BJ (cell line): ENCODE measurements around the gene CCDC160. TPM values are rescaled to one million over a fixed set of nuclear protein-coding genes. Genes with fewer than 3 reads are reported as not detected.
A peak's percentile ranks its signal among the peaks of the same experiment; 100 is the strongest.

Source experiments
- CTCF ChIA-PET: fragments of 350-600 bp; formaldehyde crosslinking; extraction: SDS; loops from one replicate; lab custom pipeline; 2021; ENCODE audit warnings: antibody characterized with exemption, inconsistent platforms; lab: Yijun Ruan, JAX
- POLR2A ChIA-PET: fragments of 300-600 bp; sonication (Branson Sonifier 250); formaldehyde crosslinking; extraction: SDS; loops from one replicate; lab custom pipeline; 2021; ENCODE audit warnings: antibody characterized with exemption; lab: Charles Lee
- DNase-seq: peaks from one replicate; pipeline ENCODE4 v3.0.0-alpha.2; 2011; ENCODE audit warnings: low read depth
- H3K27me3 ChIP-seq: 2 replicates; pipeline ENCODE4 v1.6.0; 2011; ENCODE audit warnings: low read length; ENCODE audit not compliant: control insufficient read depth, insufficient read depth
- H3K36me3 ChIP-seq: 2 replicates; pipeline ENCODE4 v1.5.1; 2011; ENCODE audit warnings: low read length; ENCODE audit not compliant: control insufficient read depth, insufficient read depth
- H3K4me3 ChIP-seq: 2 replicates; pipeline ENCODE4 v1.5.1; 2011; ENCODE audit warnings: low read depth, mild to moderate bottlenecking, control low read depth, low read length
- CTCF ChIP-seq: IDR thresholded peaks from 2 replicates; pipeline ENCODE4 v1.5.1; 2011; ENCODE audit warnings: low read depth, mild to moderate bottlenecking, control low read depth, inconsistent platforms, low read length, moderate library complexity; ENCODE audit not compliant: insufficient read depth
- polyA plus RNA-seq: library from polyadenylated mRNA; depleted of rRNA; stranded (reverse); fragments of >200 nt; gene quantifications from 2 replicates; pipeline ENCODE4 v1.2.3, GENCODE V29; 2011; rRNA removed

The CCDC160 gene
- polyA plus RNA-seq, 1 experiment, result not detected

GRCh38 chrX:134287346-134287745 is 50.4 kb downstream of the CCDC160 start:
- no peak for TF ChIP-seq CTCF
- H3K36me3 ChIP-seq, result no peaks in the 10 kb centered on the region
- H3K27me3 ChIP-seq, result no peaks in the 10 kb centered on the region
- no peak overlapping the region for H3K4me3 ChIP-seq
- CTCF ChIA-PET, result no interaction called here
- no peak for DNase-seq
- POLR2A ChIA-PET, result no interaction called here

- ChIA-PET CTCF (interaction anchor here (0.9 kb wide), 1 partner anchor 15 kb away, joined by 3 read pairs; no protein-coding TSS in a partner anchor), POLR2A (no interaction called here)
- Histone ChIP-seq H3K4me3 (no peak overlapping the region), H3K36me3 (no peaks in the 10 kb centered on the region), H3K27me3 (no peaks in the 10 kb centered on the region)
- peak; percentile 30; the same call in 1 of the 2 replicates for TF ChIP-seq CTCF
- no peak for DNase-seq
Observed at GRCh38 chrX:134294548-134294947, 57.6 kb downstream of the CCDC160 start.

Other genes starting within 250 kb of the CCDC160 start
- gene PHF6, start 136.1 kb downstream of the CCDC160 start, polyA plus RNA-seq, result 3.6 and 10.1 TPM in 2 replicates
- 8.8 and 20.6 TPM in 2 replicates for gene HPRT1, start 223.0 kb downstream of the CCDC160 start, polyA plus RNA-seq